Body of pancreas (tissue), 4 donors: Measurements from ENCODE around the gene CHMP2B.

ENCODE experiments used
- POLR2A ChIP-seq, 3 donors: fragments of 450-650 bp; IDR thresholded peaks; one replicate each; pipeline ENCODE4 v1.6.1; 2016; ENCODE audit warnings: antibody characterized with exemption in 3 of 3, mild to moderate bottlenecking in 2 of 3
- TF ChIP-seq, protein P1 (sequence below), 7 experiments: fragments of 450-650 bp in 4 of 7; fragments of 200-600 bp in 3 of 7; sonication (generic) in 3 of 7; IDR thresholded peaks; one replicate each; pipeline ENCODE4 v1.5.1; 2016 to 2019; ENCODE audit warnings: antibody characterized with exemption in 7 of 7

DNA sequence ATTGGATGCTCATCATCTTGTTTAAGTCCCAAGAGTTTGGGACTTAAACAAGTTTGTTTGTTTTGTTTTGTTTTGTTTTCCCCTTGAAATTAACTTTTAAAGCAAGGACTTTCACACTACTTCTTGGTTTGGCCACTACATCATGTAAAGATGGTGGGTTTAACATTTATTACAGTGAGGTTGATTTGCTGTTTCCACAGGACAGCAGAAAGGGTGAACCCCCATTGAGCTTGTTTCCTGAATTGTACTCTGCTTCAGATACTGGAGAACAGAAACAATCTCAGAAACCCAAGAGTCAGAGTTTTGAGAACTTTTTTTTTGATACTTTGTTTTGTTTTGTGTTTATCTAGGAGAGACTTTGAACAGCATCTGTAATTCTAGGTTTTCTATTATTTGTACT is 42.6 kb downstream of the CHMP2B start:
- TF ChIP-seq POLR2A (IDR thresholded peaks at IDR 0.05) = no peak
- TF ChIP-seq, protein P1, sequence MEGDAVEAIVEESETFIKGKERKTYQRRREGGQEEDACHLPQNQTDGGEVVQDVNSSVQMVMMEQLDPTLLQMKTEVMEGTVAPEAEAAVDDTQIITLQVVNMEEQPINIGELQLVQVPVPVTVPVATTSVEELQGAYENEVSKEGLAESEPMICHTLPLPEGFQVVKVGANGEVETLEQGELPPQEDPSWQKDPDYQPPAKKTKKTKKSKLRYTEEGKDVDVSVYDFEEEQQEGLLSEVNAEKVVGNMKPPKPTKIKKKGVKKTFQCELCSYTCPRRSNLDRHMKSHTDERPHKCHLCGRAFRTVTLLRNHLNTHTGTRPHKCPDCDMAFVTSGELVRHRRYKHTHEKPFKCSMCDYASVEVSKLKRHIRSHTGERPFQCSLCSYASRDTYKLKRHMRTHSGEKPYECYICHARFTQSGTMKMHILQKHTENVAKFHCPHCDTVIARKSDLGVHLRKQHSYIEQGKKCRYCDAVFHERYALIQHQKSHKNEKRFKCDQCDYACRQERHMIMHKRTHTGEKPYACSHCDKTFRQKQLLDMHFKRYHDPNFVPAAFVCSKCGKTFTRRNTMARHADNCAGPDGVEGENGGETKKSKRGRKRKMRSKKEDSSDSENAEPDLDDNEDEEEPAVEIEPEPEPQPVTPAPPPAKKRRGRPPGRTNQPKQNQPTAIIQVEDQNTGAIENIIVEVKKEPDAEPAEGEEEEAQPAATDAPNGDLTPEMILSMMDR (IDR thresholded peaks at IDR 0.05) = no peak
